Fibroblast of pulmonary artery (primary cell): ENCODE measurements around the gene ARL5C.
"Not testable (repeated sequence)": the region's sequence is repeated elsewhere in the genome, so short reads cannot be mapped to it uniquely, and the experiment has no call there.

ENCODE experiments used
- DNase-seq: peaks from one replicate; pipeline ENCODE4 v3.0.0-alpha.2; 2010; ENCODE audit warnings: low read depth
- H3K4me3 ChIP-seq: replicated peaks from 2 replicates; pipeline ENCODE4 v1.5.1; 2011; ENCODE audit warnings: low read depth, mild to moderate bottlenecking, control low read depth, low read length, moderate library complexity
- TF ChIP-seq, protein P1 (sequence below): IDR thresholded peaks from 2 replicates; pipeline ENCODE4 v1.5.1; 2011; ENCODE audit warnings: mild to moderate bottlenecking, control low read depth, low read length, inconsistent platforms; ENCODE audit errors: missing control alignments

The ARL5C gene

DNA sequence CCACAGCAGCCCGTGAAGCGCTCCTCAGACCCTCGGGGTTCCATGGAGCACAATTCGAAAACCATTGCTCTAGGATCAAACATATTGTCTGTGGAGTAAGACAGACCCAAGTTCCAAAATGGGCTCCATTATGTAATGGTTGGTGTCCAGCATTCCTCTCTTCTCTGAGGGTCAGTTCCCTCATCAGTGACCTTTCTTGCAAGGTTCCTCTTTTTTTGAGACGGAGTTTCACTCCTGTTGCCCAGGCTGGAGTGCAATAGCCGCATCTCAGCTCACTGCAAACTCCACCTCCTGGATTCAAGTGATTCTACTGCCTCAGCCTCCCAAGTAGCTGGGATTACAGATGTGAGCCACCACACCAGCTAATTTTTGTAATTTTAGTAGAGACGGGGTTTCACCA is 43.0 kb downstream of the ARL5C start:
- no peak overlapping the region for H3K4me3 ChIP-seq
- TF ChIP-seq, protein P1, sequence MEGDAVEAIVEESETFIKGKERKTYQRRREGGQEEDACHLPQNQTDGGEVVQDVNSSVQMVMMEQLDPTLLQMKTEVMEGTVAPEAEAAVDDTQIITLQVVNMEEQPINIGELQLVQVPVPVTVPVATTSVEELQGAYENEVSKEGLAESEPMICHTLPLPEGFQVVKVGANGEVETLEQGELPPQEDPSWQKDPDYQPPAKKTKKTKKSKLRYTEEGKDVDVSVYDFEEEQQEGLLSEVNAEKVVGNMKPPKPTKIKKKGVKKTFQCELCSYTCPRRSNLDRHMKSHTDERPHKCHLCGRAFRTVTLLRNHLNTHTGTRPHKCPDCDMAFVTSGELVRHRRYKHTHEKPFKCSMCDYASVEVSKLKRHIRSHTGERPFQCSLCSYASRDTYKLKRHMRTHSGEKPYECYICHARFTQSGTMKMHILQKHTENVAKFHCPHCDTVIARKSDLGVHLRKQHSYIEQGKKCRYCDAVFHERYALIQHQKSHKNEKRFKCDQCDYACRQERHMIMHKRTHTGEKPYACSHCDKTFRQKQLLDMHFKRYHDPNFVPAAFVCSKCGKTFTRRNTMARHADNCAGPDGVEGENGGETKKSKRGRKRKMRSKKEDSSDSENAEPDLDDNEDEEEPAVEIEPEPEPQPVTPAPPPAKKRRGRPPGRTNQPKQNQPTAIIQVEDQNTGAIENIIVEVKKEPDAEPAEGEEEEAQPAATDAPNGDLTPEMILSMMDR = no peak
- DNase-seq = no peak

DNA sequence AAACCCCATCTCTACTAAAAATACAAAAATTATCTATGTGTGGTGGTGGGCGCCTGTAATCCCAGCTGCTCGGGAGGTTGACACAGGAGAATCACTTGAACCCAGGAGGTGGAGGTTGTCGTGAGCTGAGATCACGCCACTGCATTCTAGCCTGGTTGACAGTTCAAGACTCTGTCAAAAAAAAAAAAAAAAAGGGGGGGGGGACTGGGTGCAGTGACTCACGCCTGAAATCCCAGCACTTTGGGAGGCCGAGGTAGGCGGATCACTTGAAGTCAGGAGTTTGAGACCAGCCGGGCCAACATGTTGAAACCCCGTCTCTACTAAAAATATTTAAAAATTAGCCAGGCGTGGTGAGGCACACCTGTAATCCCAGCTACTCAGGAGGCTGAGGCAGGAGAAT is 44.0 kb downstream of the ARL5C start:
- not testable (repeated sequence) for H3K4me3 ChIP-seq, DNase-seq

DNA sequence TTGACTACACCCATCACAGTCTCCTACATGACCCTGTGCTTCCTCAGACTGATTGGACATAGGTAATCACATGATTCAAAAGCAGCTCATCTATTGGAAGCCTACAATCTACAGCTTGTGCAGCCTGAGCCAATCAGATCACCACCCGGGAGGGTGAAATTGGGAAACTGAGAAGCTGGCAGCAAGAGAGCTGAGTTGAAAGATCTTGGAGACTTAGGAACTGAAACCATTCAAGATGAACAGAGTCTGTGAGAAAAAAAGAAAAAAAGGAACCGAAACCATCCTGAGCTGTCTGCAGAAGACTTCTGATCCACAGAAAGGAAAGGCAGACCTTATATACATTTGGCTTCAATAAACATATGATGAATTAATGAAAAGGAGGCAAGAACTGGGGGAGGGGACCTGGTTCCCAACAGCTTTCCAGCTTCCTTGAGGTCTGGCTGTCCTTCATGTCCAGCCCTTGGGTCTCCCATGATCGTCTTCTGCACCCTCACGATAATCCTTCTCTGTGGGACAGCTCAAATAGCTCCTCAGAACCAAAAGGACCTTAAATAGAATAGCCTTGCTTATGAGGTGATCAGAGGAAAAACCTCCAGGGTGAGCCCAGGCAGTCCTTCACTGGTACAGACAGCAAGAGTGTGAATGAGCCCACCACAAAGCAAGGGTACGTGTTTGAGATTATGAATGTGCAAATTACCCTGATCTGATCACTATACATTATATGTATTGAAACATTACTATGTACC is 47.1 kb downstream of the ARL5C start:
- DNase-seq = no peak
- no peak overlapping the region for H3K4me3 ChIP-seq
- TF ChIP-seq, protein P1 = no peak

DNA sequence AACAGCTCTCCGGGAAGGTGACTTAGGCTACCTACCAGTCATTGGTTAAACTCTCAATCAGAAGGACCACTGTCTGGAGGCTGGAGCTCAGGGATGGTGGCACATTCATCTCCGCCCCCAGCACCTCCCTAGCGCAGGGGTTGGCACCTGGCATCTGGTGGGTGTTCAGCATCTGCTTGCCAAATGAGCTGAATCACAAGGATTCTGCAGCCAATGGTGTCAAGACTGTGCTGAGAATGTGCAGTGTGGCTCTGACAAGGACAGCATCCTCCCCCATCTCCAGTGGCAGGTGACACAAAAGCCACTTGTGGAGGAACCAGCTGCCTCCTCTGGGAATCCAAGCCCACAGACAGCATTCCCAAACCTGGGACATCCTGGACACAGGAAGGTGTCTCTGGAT is 49.7 kb downstream of the ARL5C start:
- no peak for DNase-seq
- no peak overlapping the region for H3K4me3 ChIP-seq
- TF ChIP-seq, protein P1 = no peak

DNA sequence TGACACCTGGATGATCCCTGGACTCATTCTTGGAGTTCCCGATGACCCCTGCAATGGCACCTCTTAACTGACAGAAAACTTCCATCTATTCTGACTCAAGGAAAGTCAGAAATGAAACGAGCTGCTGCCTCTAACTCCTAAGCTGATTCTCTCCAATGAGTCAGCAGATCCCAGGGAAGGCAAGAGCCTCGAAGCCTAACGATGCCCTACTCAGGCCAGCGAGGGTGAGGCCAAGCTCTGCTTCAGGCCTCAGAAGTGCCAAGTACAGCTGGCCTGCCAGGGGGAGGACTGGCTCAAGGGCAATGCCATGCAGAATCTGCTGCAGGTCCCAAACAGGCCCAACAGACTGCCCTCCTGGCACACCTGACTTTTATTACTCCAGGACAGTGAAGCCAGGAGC is 50.8 kb downstream of the ARL5C start:
- no peak overlapping the region for H3K4me3 ChIP-seq
- TF ChIP-seq, protein P1 = no peak
- DNase-seq = peak; percentile 28

DNA sequence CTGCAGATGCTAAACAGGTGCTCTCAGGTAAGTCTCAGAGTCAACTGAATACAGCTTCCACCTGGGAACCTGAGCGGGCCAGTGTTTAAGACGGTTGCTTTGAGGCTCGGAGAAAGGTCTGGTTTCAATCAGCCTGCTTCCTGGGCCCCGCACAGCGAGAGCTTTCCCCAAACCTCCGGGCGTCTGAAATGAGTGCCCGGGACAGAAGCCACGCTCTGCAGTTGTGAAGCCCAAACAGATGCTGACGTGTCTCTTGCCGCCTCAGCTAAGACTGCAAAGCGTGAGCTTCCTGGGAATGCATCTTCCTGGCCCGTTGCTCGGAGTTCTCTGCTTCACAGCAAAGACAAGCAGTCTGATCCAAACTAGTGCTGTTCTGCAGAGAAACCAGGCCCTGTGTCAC is 51.2 kb downstream of the ARL5C start:
- no peak for DNase-seq
- H3K4me3 ChIP-seq = no peak overlapping the region
- TF ChIP-seq, protein P1 = no peak

DNA sequence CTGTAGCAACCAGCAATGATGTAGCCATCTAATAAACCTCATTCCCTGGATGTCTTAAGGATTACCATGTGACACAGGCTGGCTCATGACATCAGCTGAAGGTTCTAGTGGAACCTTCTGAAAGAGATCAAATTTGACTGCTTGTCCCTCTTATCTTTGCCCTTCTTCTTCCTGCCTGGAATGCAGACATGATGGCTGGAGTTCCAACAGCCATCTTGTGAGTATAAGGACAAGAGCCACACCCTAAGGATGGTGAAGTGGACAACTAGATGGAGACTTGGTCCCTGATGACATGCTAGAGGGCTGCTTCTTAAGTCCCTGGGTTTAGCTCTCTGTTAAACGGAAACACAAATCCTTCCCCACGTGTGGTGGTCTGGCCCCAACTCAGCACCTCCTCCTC is 52.1 kb downstream of the ARL5C start:
- no peak overlapping the region for H3K4me3 ChIP-seq
- TF ChIP-seq, protein P1 = no peak
- no peak for DNase-seq
